GM21576 (cell line): ENCODE data around the gene KCTD5.
A peak's percentile ranks its signal among the peaks of the same experiment; 100 is the strongest.
"Not testable (repeated sequence)": the region's sequence is repeated elsewhere in the genome, so short reads cannot be mapped to it uniquely, and the experiment has no call there.

Source experiments
- ATAC-seq: cut with Tn5 transposase; IDR thresholded peaks from one replicate; pipeline ENCODE4 v1.9.1; 2021; ENCODE audit warnings: mild to moderate bottlenecking, moderate library complexity; ENCODE audit not compliant: unreplicated experiment

KCTD5 gene, protein sequence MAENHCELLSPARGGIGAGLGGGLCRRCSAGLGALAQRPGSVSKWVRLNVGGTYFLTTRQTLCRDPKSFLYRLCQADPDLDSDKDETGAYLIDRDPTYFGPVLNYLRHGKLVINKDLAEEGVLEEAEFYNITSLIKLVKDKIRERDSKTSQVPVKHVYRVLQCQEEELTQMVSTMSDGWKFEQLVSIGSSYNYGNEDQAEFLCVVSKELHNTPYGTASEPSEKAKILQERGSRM

DNA sequence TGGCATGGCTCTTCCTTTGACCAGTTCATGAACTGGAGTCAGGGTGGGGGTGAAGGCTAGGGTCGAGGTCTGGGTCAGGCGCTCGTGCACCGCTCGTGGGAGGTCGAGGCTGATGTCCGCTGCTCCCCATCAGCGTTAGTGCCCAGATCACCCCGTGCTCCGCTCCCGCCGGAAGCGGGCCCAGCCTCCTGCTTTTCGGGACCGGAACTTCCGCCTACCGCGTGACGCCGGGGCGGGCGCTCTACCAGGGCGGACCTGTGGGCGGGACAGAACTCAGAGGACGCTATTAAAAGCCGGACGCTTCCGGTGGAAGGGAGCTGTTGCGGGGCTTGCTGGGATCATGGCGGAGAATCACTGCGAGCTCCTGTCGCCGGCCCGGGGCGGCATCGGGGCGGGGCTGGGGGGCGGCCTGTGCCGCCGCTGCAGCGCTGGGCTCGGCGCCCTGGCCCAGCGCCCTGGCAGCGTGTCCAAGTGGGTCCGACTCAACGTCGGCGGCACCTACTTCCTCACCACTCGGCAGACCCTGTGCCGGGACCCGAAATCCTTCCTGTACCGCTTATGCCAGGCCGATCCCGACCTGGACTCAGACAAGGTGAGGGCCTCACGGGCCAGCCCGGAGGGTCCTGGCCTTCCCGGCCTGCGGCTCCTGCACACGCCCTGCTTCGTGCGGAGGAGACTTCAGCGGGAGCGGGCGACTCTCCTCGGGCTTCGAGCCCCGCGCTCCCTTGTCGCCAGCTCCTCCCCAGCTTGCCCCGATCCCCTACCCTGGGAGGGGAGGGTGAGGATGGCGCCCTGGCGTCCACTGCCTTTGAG is at the start of gene KCTD5:
TSS of gene KCTD5 (plus strand) at position 315 of the 813 bp plus-strand sequence. CDS start at position 341, 26 bp downstream.
- peak; percentile 54 for ATAC-seq

DNA sequence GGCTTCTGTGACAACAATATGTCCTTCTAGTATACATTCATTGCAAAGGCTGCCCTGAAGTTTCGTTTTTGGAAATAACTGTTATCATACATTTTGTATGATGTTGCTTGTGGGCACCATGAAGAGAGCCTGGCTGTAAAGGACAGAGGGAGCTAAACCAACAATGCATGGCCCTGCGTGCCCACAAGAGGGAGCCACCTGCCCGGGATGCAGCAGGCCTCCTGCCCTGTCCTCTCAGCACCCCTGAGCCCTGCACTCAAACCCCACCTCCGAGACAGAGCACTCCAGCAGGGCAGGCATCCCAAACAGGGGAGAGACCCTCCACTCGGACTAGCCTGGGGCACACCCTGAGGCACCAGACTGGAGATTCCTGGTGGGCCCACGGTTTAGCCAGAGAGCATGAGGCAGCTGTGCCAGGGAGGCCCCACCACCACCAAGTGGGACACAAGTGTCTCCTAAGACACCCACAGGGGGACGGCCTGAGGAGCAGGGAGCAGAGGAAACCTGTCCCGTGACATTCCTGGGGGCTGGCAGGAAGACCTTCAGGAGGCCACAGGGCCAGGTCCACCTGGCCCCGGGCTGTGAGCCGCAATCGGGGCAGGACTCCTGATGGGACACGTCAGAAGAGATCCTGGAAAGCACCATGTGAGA is 43.1 kb upstream of the KCTD5 start:
- peak; percentile 60 for ATAC-seq

DNA sequence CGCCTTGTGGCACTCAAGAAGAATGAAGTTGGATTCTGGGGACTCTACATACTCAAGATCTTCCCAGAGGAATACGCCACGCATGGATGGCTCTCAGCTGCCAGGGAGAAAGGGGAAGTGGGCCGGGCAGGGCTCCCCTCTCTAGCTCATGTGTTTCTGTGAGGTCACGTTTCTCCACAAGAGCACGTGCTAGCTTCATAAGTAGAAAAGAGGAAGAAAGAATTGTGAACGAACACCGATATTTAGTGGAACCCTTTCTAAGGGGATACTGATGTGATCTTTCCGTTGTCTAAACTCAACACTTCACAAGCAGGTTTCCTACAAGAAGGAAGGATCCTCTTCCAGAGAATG is 42.6 kb upstream of the KCTD5 start:
- ATAC-seq: peak; percentile 34

DNA sequence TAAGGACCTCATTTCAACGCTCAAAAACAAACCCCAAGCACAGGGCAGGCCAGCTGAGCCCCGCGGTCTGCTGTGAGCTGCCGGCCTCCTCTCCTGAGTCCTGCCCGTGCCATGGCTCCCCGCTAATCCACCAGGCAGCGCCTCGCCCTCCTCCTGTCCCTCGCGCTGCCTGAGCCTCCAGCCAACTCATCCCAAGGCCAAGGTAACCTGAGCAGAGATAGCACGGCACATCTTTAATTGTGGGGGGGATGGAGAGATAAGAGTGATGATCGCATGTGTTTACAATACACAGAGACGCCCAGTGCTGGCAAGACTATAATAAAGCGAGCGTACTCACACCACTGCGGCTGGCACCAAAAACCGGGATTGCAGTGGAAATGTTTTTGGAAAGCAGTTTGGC is 39.8 kb upstream of the KCTD5 start:
- ATAC-seq: not testable (repeated sequence)

DNA sequence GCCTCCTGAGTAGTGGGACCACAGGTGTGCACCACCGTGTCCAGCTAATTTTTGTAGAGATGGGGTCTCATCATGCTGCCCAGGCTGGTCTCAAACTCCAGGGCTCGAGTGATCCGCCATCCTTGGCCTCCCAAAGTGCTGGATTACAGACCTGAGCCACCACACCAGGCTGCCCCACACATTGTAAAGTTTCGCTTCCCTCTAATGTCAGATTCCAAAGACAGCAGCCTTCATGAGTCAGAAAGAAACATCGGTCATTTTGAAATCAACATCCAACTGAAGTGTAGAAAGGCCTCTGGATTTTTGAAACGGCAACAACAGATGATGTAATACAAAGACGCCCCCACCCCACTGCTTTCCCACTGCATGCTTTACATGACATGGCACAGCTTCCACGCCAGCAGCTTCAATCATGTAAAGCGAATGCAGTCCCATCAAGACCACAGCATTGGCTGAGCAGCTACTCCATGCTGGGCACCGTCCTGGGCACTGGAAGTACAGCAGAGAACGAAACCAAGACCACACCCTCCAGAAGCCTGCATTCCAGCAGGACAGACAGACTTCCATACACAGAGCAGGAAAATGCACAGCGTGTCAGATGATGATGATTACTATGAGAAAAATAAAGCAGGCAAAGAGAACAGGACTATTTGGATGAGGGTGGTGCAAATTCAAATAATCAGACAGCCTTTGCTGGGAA is 37.4 kb upstream of the KCTD5 start:
- ATAC-seq: not testable (repeated sequence)

DNA sequence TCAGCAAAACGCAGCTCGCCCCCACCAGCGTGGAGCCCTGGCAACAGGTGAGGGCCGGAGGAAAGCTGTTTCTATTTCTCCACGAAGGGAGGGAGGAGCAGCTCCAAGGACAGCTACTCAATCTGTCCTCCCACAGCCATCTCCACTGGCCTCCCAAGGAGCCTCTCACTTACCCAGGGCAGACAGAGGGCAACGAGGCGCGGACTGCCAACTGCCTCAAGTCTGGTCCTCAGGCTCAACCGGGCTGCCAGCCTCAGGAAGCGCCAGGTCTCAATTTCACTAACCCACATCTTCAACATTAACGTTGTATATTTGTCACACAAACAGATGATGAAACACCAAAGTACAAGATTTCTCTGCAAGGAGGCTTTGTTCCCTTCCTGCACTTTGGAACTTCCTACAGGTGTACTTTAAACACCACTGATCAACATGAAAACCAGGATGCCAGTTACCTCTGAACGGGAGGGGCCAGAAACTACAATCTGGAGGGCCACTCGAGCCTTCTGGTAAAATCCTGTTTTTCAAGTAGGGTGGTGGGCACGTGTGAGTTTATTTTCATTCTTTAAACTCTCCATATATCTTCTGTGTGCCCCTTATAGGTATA is 31.0 kb upstream of the KCTD5 start:
- not testable (repeated sequence) for ATAC-seq

DNA sequence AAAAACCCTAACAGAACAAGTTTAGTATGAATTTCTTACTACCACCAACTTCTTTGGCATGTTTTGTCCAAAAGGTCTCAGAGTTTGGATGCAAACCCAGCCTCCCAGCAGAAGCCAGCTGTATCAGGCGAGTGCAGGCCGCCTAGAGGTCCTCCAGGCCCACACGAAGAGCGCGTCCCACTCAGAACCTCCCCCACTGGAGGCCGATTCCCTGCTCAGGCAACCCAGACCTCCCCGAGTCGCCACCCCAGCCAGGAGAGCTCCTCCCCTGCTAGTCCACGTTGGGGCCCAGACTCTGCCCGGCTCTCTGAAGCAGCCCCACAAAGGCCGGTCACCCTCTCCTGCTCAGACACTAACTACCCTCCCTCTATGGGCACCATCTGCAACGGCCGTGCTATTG is 28.4 kb upstream of the KCTD5 start:
- not testable (repeated sequence) for ATAC-seq

DNA sequence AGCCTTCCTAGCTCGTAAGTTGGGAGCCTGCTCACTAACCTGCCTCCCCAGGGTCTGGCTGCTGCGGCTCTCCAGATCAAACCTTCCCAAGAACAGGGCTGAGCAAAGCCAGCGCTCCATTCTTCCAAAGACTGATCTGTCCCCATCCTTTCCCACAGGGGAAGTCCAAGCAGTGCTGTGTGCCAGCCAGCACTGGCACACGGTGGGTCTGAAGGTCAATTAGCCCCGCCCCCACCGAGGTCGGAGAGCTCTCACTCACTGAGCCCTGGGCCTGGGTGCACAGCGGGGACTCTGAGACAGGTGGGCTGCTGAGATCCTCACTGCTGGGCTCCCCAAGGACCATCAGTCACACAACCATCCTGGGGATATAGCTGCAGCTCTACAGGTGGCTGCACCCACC is 27.4 kb upstream of the KCTD5 start:
- ATAC-seq: not testable (repeated sequence)

DNA sequence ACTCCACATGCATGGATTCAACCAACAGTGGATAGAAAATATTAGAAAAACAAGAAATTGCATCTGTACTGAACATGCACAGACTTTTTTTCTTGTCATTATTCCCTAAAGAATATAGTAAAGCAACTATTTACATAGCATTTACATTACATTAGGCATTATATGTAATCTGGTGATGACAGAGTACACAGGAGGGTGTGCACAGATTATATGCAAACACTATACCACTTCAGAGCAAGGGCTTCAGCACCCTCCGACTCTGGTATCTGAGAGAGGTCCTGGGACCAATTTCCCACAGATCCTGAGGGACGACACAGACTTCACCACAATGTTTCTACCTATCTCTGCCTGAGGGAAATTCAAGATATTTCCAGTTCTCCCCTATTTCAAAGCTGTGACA is 25.3 kb upstream of the KCTD5 start:
- no peak for ATAC-seq

DNA sequence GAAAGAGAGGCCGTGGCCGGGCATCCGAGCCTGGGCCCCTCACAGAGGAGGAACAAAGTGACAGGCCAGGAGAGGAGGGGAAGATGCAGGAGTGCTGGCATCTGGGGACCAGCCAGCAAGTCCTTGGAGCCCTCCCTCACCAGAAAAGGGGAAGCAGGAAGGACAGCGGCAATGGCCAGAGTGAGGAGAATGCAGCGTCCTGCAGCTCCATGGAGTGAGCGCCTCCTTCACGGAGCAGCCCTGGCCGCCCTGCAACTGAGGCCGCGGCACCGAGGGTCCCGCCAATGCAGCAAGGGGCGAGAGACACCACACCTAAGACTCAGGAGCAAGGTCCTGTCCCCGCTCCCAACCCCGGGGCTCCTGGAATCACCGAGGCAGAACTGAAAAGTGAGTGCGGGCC is 24.5 kb upstream of the KCTD5 start:
- ATAC-seq: not testable (repeated sequence)

DNA sequence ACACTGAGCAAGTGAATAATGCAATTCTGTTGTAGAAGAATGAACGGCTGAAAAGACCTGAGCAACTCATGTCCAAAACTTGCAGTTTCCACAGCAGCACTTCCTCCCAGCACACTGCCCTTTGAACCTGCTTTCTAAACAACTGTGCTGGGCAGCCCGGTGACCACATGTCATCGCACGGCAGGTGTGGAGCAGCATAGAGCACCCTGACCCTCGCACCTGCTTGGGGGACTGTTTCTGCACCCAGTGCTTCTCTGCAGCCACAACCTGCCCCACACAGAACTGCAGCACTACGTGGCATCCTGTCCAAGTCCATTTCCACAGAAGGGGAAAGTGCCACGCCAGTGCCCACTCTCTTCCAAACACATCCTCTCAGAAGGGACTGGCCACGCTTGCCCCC is 22.8 kb upstream of the KCTD5 start:
- not testable (repeated sequence) for ATAC-seq

DNA sequence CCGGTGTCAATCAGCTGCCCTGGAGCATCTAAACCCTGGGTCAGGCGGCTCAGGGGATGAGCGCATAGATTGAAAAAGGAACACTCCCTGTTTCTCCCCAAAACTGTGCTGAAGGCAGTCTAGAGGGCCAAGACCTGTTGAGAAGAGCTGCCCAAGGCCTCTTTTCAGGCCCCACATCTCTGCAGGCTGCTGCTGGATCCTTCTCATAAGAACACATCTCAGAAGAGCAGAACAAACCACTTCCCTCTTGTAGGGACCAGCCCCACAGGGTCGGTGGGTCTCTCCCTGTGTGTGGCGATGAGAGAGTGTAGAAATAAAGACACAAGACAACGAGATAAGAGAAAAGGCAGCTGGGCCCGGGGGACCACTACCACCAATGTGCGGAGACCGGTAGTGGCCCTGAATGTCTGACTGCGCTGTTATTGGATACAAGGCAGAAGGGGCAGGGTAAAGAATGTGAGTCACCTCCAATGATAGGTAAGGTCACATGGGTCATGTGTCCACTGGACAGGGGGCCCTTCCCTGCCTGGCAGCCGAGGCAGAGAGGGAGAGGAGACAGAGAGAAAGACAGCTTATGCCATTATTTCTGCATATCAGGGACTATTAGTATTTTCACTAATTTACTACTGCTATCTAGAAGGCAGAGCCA is 22.2 kb upstream of the KCTD5 start:
- not testable (repeated sequence) for ATAC-seq

DNA sequence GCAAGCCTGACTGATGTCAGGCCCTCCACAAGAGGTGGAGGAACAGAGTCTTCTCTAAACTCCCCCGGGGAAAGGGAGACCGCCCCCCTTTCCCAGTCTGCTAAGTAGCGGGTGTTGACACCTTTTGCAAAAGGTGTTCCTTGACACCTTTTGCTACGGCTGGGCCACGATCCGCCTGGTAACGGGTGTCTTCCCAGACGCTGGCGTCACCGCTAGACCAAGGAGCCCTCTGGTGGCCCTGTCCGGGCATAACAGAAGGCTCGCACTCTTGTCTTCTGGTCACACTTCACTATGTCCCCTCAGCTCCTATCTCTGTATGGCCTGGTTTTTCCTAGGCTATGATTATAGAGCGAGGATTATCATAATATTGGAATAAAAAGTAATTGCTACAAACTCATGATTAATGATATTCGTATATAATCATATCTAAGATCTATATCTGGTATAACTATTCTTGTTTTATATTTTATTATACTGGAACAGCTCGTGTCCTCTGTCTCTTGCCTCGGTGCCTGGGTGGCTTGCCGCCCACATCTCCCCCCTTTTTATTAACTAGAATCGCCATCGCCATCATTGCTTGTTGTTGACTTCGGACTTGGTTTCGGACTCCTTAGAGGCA is 21.5 kb upstream of the KCTD5 start:
- ATAC-seq: not testable (repeated sequence)

DNA sequence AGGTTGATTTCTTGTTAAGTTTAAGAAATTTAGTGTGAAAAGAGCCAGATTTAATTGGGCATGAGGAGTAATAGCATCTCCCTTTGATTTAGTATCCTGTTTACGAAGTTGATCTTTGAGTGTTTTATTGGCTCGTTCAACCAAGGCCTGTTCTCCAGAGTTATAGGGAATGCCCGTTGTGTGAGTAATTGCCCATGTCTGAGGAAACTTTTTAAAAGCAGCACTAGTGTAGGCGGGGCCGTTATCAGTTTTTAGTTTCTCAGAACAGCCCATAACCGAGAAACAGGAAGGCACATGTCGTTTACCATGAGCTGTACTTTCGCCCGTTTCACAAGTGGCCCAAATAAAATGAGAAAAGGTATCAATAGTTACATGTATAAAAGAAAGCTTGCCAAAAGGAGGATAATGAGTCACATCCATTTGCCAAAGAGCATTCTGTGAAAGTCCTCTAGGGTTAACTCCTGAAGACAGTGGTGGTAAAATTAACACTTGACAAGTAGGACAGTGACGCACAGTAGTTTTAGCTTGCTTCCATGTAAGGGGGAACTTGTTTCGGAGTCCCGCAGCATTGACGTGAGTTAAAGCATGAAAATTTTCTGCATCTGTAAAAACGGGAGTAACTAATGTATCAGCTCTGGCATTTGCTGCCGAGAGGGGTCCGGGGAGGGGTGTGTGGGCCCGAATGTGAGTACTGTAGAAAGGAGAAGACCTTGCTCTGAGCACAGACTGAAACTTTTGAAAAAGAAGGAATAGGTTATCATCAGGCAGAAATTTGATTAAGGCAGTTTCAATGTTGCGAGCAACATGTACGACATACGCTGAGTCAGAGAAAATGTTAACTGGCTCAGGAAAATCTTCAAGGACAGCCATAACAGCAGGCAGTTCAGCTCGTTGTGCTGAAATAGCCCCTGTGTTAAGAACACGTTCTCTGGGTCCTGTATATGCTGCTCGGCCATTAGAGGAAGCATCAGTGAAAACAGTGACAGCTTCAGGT is 18.5 kb upstream of the KCTD5 start:
- ATAC-seq: no peak

DNA sequence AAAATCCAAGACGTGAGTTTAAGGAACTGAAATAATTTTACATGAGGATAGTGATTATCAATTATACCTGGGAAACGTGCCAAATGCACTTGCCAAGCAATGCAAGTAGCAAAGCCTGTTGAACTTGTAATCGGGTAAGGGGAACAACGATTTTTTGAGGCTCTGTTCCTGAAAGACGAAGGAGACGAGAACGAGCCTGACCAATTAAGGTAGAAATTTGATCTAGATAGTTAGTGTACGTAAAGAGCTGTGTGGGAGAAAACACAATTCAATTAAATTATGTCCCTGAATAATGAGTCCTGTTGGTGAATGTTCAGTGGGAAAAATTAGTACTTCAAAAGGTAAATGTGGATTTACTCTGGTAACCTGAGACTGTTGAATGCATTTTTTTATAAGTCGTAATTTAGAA is 17.7 kb upstream of the KCTD5 start:
- no peak for ATAC-seq

DNA sequence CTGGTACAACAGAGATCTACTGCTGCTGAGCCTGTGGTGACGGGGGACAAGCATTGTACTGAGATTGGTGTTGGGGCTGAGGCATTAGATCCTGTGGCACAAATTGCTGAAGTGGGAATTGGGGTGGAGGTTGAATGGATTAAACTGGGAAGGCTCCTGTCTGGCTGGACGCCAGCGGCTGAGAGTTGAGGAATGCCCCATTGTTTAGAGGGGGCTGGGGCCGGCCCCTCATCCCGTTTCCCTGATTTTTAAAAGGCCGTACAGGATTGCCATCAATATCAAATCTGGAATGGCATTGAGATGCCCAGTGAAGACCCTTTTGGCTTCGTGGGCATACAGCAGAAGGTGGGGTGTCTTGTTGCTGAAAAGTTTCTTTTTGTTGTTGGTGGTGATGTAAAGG is 15.7 kb upstream of the KCTD5 start:
- ATAC-seq: not testable (repeated sequence)

DNA sequence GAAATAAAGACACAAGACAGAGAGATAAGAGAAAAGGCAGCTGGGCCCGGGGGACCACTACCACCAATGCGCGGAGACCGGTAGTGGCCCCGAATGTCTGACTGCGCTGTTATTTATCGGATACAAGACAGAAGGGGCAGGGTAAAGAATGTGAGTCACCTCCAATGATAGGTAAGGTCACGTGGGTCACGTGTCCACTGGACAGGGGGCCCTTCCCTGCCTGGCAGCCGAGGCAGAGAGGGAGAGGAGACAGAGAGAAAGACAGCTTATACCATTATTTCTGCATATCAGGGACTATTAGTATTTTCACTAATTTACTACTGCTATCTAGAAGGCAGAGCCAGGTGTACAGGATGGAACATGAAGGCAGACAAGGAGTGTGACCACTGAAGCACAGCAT is 12.7 kb upstream of the KCTD5 start:
- not testable (repeated sequence) for ATAC-seq

DNA sequence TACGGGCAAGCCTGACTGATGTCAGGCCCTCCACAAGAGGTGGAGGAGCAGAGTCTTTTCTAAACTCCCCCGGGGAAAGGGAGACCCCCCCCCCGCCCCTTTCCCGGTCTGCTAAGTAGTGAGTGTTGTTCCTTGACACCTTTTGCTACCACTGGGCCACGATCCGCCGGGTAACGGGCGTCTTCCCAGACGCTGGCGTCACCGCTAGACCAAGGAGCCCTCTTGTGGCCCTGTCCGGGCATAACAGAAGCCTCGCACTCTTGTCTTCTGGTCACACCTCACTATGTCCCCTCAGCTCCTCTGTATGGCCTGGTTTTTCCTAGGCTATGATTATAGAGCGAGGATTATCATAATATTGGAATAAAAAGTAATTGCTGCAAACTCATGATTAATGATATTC is 12.3 kb upstream of the KCTD5 start:
- ATAC-seq: not testable (repeated sequence)

DNA sequence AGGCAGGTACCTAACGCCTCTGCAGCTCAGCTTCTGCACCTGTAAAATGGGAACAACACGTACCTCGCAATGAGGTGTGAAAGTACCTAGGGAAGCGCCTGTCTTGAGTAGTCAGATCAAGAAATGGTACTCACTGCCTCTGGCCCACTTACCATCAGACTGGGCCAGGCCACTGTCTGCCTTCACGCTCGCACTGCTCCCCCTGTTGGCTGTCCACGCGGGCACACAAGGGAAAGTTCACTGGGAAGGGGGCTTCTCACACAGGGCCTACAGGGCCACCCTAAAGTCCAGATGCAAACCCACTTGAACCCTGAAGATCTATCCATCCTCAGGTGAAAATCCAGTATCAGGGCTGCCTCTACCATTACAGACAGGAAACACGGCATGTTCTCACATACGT is 11.1 kb upstream of the KCTD5 start:
- not testable (repeated sequence) for ATAC-seq
